Kidney tubule cell (primary cell): Measurements from ENCODE around the gene SYTL3.
"Not testable (repeated sequence)": the region's sequence is repeated elsewhere in the genome, so short reads cannot be mapped to it uniquely, and the experiment has no call there.

Experiments
- DNase-seq: peaks from one replicate; pipeline ENCODE4 v3.0.0-alpha.2; 2018; ENCODE audit warnings: low spot score

The SYTL3 gene

DNA sequence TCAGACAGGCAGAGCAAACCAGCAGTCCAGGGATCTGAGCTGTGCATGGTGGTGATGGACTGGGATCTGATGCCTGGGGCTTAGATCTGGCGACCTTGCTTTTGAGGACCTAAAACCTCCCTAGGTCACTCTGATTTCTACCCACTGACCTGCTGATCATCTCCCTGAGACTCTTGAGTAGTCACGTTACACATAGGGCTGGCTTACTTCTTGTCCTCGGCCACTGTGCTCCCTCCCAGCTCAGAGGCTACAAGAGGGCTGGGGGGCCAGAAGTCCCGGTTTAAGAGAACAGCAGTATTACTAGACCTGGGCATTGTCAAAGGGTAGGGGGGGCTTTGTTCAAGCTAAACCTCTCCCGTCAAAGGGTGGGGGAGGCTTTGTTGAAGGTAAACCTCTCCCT, 10.8 kb upstream of the SYTL3 start:
- DNase-seq = no peak

DNA sequence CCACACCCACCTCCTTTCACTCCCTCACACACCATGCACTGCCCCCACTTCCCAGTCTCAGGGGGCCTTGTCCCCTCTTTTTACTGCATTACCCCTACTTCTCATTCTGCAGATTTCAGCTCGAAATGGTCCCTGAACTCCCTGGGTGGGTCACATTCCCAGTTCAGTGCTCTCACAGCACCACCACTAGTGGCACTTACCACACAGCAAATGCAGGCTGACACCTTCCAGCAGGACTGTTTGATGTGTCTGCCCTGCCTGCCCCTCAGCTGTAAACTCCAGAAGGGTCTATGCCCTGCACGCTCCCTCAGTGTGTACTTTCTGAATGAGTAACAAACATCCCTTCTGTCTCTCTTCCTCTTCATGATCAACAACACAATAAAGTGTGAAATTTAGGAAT, 9.3 kb upstream of the SYTL3 start:
- no peak for DNase-seq

DNA sequence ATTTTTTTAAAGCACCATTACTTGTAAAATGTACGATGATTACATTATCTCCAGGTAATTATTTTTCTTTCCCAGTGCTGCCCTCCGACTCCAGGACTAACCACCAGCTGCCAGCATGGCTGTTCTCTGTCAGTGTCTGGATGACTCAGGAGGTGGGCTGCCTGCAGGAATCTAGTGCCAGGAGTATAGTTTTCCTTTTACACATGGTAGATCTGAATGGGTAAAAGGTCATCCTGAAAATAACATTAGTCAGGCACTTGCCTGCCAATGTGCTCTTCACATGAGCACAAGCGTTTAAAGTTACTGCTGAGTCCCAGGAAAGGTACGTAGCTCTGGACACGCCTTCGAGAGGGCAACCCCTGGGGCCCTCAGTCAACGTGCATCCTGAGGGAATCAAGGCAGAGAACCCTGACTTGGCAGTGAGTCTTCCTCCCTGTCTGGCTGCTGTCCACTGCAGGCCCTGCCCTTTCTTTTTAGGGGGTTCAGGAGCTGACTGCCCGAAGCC, 7.7 kb upstream of the SYTL3 start:
- peak; percentile 99 for DNase-seq

DNA sequence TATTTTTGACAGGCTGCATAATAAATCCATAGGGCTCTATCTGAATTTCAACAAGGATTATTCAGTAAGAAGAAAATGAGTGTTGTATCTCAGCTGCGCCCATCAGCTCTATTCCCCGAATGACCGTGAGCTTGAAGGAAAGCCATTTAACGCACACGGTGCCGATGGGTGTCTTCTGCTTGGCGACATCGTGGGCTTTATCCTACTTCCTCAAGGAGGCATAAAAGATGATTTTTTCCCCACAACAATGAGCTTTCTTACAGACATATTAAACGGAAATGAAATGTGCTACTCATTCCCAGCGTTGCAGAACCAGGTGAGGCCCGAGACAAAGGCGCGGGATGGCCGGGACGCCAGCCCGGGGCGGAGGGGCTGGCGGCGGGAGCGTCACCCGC, 6.0 kb upstream of the SYTL3 start:
- DNase-seq = peak; percentile 20

DNA sequence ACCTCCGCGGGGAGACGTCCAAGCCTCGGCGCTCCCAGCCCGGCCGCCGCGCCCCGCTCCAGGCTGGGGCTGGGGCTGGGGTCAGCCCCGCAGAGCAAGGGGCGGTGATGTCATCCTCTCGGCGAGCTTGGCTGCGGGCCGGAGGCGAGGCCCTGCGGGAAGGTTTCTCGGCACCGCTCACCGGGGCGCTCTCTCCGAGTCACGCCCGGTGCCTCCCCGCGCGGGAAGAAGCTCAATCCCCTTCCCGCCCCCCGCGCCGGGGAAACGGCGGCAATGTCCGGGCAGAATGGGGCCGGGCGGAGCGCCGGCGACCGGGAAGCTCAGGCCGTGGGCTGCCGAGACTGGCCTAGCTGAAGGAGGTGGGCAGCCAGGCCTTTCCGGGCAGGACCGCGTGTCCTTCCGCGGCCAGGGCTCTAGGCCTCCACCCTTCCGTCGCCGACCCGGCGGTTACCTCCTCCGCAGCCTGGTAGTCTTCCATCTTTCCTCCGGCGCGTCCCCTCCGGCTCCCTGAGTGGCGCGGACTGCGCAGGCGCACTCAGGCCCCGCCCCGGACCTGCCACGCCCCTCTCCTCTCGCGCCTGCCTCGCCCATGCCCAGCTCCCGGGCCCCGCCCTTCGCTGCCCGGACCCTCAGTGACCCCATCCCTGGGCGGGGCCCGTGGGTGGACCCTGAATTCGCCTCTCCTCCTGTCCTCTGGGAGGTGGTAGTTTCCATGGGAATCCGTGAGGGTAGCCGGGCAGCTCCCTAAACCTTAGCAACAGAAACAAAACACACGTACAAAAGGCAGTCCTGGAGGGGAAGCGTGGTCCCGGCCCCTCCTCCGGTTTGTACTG, 5.4 kb upstream of the SYTL3 start, which contains the start of gene DYNLT1:
TSS of gene DYNLT1 (minus strand) at position 513 of the 833 bp plus-strand sequence. CDS start at position 478, 35 bp downstream.
- peak; percentile 98 for DNase-seq

DNA sequence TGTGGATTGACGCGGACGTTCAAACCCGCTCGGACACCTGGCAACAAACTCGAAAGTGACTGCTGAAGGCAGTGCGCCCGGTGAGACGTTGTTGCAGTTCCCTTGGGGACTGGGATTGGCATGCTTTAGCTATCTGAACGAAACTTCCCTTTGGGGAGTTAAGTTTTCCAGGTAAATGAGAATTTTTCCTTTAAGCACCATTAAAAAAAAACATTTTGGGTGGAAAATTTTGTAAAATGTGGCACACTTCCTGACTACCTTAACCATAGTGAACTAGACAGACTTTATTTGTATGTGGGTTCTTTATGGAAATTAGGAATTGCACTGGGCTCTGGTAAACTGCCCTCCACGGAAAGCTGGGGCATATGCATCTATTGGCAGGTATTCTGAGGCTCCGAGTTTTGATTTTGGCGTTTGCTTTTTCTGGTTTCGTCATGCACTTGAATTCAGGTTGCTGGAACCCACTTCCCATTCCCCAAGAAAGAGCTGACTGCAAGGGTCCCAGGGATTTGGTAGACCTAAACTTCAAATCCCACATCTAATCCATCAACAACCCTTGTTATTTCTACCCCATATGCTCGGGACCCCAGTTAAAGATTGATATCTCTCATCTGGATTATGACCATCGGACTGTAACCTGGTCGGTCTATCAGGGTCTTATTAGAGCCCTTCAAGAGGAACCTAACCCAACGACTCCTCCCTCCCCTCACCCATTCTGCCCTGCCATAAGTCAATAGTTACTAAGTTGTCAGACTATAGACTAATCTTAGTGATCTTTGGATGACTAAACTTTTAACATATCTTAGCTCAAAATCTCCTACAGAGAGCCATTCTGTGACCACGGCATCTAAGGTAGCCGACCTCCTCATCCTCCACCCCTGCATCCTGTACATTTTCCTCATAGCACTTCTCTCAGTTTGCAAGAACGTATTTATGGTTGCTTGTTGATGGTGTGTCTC, 4.5 kb upstream of the SYTL3 start:
- DNase-seq = peak; percentile 50

DNA sequence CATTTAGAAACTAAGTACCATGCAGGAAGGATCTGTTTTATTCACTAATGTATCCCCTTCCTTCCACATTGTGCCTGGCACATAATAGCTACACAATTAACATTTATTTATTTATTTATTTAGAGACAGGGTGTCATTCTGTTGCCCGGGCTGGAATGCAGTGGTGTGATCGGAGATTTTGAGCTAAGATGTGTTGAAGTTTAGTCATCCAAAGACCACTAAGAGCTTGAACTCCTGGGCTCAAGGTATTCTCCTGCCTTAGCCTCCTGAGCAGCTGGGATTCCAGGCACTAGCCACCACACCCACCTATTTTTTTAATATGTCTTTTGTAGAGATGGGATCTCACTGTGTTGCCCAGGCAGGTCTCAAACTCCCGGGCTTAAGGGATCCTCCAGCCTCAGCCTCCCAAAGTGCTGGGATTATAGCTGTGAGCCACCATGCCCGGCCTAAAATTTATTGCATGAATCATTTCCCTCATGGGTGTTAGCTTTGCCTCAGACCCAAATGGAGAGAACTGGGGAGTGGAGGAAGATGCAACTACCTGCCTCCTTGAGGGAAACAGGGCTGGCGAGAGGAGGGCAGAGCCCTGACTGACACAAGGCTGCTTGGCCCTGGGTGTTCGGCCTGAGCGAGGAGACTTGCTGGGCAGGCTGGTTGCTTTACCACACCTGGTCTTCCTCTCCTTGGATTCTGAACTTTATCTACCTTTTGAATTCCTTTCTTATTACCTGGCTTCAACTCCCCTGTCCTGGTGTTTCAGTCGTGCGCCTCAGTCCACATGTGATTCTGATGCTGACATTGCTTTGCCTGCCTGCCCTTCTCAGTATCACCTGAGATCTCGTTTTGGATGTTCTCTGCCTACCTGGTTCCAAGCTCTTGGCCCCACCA, 3.6 kb upstream of the SYTL3 start:
- peak; percentile 90 for DNase-seq

DNA sequence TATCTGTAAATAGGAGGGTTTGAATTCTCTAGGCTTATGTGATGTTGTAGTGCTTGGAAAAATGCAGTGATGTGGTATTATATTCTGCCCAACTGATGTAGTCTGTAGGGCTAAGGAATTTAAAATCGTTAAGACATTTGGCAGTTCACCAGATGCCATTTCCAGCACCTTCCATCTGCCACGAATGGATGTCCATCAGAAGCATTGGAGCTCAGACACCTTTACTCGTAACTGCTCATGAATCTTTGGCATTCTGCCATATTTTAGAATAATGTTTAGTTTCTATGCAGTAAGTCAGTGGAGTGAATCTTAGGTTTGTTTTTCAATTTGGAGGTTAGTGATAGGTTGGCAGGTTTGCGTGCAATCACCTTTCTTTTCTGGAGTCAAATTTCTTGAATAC, 2.4 kb upstream of the SYTL3 start:
- peak; percentile 67 for DNase-seq

DNA sequence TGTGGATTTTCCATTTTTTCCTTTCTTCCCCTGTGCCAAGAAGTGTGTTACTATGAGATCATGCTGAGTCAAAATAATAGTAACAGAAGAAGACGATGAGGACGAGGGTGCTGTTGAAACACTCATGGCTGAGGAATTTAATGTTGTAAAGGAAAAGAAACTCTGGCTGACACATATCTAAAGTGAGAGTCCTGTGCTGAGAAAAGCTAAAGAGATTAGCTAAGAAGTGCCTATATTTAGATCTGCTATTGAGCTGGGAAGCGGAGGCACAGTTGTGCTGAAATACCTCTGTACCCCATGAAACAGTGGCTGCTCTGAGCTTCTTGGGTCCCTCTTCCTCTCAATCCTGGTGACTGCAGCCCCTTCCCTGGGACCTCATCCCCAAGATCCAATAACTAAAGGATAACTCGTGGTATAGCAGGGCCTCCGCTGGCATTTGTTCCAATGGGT, 1.1 kb upstream of the SYTL3 start:
- peak; percentile 95 for DNase-seq

DNA sequence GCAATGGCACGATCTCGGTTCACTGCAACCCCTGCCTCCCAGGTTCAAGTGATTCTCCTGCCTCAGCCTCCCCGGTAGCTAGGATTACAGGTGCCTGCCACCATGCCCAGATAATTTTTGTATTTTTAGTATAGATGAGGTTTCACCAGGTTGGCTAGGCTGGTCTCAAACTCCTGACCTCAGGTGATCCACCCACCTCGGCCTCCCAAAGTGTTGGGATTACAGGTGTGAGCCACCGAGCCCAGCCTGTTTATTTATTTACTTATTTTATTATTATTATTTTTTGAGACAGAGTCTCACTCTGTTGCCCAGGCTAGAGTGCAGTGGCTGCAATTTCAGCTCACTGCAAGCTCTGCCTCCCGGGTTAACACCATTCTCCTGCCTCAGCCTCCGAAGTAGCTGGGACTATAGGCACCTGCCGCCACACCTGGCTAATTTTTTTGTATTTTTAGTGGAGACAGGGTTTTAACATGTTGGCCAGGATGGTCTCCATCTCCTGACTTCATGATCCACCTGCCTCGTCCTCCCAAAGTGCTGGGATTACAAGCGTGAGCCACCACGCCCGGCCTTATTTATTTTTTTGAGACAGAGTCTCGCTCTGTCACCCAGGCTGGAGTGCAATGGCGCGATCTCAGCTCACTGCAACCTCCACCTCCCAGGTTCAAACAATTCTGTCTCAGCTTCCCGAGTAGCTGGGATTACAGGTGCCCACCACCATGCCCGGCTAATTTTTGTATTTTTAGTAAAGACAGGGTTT, 2.3 kb downstream of the SYTL3 start:
- DNase-seq = not testable (repeated sequence)

DNA sequence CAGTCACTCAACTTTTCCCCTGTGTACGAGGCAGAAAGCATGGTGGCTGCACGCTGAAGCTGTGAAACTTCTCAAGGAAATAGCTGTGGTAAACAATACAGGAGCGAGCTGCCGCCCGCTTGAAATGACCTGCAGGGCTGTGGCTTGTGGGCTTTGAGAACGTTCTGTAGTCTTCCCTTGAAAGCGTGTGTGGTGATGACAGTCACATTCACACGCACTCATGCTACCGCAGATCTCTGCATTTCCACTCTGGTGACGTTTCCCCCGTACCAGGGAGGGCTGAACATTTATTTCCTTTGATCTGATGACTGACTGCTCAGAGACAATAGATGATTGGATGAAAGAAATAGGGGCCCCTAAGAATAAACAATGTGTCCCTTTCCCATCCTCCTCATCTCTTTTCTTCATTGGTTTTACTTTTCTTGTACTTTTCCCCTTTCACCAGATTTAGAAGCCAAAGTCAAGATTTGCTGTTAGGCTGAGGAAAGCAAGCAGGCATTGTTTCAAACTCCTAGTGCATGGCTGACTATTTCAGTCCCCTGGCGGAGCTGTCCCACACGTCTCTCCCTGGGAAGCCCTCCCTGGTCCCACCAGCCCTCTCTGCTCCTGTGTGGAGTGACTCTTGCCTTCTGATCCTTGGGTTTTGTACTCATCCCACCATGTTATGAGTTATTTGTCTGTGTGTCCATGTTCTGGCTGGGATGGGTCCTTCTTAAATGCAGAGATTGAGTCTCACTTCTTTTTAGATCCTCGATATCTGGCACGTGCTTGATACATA, 3.9 kb downstream of the SYTL3 start:
- DNase-seq = no peak

DNA sequence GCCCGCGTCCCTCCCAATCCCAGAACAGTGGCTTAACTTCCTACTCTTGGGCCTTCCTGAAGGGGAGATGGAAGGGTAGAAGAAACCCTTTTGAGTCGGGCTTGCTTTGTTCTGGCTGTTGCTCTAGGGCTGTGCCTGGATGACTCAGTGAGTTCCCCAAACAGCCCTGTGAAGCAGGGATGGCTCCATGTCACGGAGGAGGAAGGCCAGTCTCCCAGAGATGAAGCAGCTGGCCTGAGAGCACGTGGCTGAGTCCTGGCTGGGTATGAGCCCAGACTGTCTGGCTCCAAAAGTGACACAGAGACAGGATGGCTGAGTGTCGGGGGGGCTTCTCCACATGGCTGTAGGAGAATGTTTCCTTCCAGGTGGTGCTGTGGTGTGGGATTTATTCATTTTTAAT, 4.6 kb downstream of the SYTL3 start:
- peak; percentile 82 for DNase-seq

DNA sequence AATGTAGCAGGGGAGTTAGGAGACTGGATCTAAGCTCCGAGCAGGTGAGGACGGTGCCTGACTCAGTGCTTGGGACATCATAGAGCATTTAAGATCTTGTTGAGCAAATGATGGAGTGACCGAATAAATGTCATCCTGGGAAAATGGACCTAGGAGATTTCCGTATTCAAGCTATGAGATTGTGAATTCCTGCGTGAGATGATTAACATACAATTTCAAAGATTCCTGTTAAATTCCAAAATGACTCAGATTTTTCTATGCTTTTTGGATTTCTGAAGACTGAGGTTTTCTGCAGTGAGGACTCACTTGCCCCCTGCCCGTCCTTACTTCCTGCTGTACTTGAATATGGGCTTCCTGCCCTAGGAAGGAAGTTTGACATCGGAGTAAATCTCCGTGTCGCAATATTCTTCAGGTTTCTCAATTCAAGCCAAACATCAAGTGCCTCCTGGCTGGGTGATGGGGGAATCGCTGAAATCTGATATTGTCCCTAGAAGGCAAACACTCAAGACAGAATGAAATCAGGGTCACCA, 5.2 kb downstream of the SYTL3 start:
- peak; percentile 38 for DNase-seq

DNA sequence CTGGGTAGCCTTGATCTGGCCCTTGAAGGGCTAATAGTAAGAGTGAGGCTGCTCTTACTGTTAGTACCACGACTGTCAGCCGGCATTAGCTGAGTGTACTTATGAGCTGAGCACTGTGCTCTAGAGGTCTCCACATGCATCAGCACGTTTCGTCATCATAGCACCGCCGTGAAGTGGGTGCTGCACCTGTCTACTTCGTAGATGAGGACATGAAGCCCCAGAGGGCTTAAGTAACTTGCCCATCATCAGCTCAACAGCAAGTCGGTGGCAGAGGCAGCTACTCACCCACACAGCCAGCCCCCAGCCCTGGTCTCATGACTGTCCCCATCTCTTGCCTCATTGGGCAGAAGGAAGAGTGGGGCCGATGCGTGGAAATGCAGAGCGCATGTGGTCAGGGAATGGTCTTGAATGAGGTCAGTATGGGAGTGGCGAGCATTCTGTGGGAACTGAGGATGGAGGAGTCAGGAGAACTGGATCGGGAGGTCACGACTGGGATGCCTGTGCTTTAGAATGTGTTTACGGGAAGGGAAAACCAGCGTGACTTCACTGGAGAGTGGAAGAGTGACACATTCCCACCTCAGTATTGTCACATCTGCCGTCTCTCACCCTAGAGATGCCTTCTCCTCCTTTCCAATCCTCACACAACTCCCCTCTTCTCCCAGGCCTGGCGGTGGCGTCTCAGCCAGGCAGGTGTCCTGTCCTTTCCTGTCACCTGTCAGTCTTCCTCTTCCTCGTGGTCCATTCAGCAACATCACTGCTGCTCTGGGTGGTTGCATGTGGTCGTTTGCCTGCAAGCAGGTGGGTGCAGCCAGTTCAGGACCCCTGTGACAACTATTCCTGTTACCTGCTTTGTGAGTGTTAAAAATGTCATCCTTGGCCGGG, 6.0 kb downstream of the SYTL3 start:
- no peak for DNase-seq

DNA sequence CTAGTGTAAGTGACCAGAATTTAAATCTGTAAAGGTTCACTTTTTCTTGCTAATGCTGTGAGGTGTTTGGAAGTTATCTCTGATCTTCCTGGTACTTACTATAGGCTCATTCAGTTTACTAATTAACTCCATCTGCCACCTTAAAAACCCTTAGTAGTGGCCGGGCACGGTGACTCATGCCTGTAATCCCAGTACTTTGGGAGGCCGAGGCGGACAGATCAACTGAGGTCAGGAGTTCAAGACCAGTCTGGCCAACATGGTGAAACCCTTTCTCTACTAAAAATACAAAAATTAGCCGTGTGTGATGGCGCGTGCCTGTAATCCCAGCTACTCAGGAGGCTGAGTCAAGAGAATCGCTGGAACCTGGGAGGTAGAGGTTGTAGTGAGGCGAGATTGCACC, 7.1 kb downstream of the SYTL3 start:
- peak; percentile 93 for DNase-seq

DNA sequence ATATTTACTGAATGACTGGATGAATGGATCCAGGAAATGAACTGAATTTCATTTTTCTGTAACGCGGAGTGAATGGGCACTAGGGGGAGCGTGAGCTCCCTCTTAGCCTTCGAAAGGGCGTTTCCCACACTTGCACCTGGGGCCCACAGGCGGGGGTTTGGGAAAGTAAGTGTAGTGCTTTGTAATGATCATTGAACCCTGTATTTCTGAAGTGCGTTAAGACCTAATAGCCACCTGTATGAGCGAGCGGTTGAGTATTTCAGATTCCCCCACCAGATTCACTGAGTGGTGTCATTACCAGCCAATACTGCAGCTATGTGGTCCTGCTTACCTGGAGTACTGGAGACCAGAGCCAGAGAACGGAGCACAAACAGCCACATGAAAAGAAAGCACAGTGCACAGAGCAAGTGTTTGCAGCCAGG, 10.5 kb downstream of the SYTL3 start:
- peak; percentile 63 for DNase-seq

DNA sequence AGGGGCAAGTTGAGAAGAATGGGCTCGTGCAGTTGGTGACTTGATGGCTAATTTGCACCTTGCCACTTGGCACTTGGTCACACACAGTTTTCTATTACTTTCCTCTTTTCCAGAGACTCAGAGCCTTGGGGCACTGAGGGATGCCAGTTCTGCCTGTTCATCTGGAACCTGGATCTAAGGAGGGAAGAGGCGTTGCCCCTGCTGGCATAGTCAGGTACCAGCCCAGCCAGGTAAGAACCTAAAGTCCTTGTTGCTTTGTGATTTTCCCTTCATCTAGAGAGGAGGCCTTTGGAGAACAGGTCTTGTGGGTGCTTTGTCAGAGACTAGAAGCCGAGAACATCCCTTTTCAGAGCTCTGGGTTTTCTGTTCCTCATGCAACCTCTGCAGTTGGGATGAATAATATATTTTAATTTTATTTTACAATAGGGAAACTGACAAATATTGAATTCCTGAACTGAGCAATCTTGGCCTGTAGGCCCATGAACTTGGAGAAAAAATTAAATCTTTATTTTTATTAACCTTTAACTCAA, 11.4 kb downstream of the SYTL3 start:
- DNase-seq = no peak

DNA sequence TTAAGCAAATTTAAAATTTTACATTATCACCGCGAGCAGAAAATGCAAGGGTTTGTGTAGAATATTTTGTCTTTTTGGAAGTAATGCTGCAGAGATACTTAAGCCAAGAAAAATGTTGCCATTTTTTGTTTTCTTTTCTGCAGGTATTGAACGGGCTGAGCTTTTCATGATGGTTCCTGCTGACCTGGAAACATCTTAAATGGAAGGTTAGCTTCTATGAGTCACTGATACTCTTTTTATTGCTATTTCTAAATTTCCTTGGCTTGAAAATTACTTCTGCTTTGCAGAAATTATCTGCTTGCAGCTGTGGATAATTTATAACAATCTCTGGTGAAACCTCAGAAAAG, 12.7 kb downstream of the SYTL3 start:
- DNase-seq = no peak
